AG04449 (cell line): ENCODE results near the gene TTC23.

Source experiments
- CTCF ChIA-PET: fragments of 350-600 bp; formaldehyde crosslinking; extraction: SDS; loops from one replicate; lab custom pipeline; 2021; ENCODE audit warnings: antibody characterized with exemption; lab: Yijun Ruan, JAX
- POLR2A ChIA-PET: fragments of 400-600, 350-600 bp; formaldehyde crosslinking; extraction: SDS; loops from one replicate; lab custom pipeline; 2020; ENCODE audit warnings: antibody characterized with exemption, inconsistent platforms; lab: Yijun Ruan, JAX
- DNase-seq: peaks from one replicate; pipeline ENCODE4 v3.0.0-alpha.2; 2010; ENCODE audit warnings: low read depth, low spot score
- H3K4me3 ChIP-seq: 2 replicates; pipeline ENCODE4 v1.5.1; 2011; ENCODE audit warnings: low read depth, mild to moderate bottlenecking, control low read depth, low read length
- CTCF ChIP-seq: IDR thresholded peaks from one replicate; pipeline ENCODE4 v1.5.1; 2011; ENCODE audit warnings: mild to moderate bottlenecking, moderate library complexity, low read length, control low read depth, inconsistent platforms; ENCODE audit not compliant: insufficient read depth; ENCODE audit errors: missing control alignments

The TTC23 gene

GRCh38 chr15:99096173-99096893, 153.0 kb downstream of the TTC23 start:
- ChIA-PET CTCF (interaction anchor here (1.0 to 9.6 kb wide), 4 partner anchors 10 to 118 kb away, joined by 3 to 356 read pairs (median 58); no protein-coding TSS in a partner anchor), POLR2A (no interaction called here)
- no peak for DNase-seq
- H3K4me3 ChIP-seq = no peak overlapping the region
- no peak for TF ChIP-seq CTCF

- no peak for TF ChIP-seq CTCF
- DNase-seq = no peak
- no peak overlapping the region for H3K4me3 ChIP-seq
- CTCF ChIA-PET = interaction anchor here (1.0 to 9.6 kb wide), 2 partner anchors 19 to 118 kb away, joined by 3 to 356 read pairs; no protein-coding TSS in a partner anchor
- POLR2A ChIA-PET = no interaction called here
These were observed 153.8 kb downstream of the TTC23 start for GRCh38 chr15:99095626-99096025.

- DNase-seq = no peak
- ChIA-PET POLR2A (no interaction called here), CTCF (interaction anchor here (1.0 to 8.9 kb wide), 2 partner anchors 9 to 16 kb away, joined by 5 to 116 read pairs; no protein-coding TSS in a partner anchor)
- no peak for TF ChIP-seq CTCF
- H3K4me3 ChIP-seq = no peak overlapping the region
These were observed 156.7 kb downstream of the TTC23 start for GRCh38 chr15:99092554-99093172.

- ChIA-PET CTCF (interaction anchor here (1.1 to 8.9 kb wide), 4 partner anchors 10 to 123 kb away, joined by 3 to 116 read pairs (median 8); no protein-coding TSS in a partner anchor), POLR2A (no interaction called here)
- H3K4me3 ChIP-seq = no peak overlapping the region
- no peak for DNase-seq
- no peak for TF ChIP-seq CTCF
These were observed 158.4 kb downstream of the TTC23 start for GRCh38 chr15:99090938-99091337.

GRCh38 chr15:99090011-99090699, 159.2 kb downstream of the TTC23 start:
- no peak for DNase-seq
- ChIA-PET CTCF (interaction anchor here (1.7 to 8.9 kb wide), 3 partner anchors 11 to 14 kb away, joined by 6 to 116 read pairs (median 9); no protein-coding TSS in a partner anchor), POLR2A (no interaction called here)
- H3K4me3 ChIP-seq = no peak overlapping the region
- no peak for TF ChIP-seq CTCF
